HG02884 (cell line): ENCODE results near the gene AGAP5.
"Not testable (repeated sequence)": the region's sequence is repeated elsewhere in the genome, so short reads cannot be mapped to it uniquely, and the experiment has no call there.

Experiments
- ATAC-seq: cut with Tn5 transposase; IDR thresholded peaks from one replicate; pipeline ENCODE4 v1.9.1; 2021; ENCODE audit warnings: mild to moderate bottlenecking, moderate library complexity; ENCODE audit not compliant: unreplicated experiment

The AGAP5 gene

DNA sequence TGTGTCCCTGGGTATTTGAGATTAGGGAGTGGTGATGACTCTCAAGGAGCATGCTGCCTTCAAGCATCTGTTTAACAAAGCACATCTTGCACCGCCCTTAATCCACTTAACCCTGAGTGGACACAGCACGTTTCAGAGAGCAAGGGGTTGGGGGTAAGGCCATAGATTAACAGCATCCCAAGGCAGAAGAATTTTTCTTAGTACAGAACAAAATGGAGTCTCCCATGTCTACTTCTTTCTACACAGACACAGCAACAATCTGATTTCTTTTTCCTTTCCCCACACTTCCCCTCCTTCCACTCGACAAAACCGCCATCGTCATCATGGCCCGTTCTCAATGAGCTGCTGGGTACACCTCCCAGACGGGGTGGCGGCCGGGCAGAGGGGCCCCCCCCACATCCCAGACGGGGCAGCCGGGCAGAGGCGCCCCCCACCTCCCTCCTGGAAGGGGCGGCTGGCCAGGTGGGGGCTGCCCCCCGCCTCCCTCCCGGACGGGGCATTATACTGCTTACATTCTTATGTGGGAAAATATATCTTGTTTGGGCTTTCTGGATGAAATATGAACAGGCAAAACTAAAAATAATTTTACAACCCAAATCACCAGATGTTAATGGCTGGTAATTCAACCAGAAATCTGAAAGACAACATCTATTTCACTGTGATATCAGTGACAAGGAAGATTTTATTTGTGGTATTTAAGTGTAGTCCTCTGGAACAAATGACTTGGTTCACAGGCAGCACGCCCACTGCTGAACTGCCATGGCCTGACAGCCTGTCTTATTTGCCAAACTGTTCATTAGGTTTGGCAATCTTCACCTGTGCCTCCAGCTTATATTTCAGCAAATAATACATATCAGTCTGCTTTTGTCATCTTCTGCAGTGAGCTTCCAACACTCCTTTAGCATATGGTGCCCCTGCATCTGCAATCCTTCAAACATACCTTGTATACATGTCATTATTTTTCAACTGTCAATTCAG, 17.6 kb upstream of the AGAP5 start:
- ATAC-seq: not testable (repeated sequence)

DNA sequence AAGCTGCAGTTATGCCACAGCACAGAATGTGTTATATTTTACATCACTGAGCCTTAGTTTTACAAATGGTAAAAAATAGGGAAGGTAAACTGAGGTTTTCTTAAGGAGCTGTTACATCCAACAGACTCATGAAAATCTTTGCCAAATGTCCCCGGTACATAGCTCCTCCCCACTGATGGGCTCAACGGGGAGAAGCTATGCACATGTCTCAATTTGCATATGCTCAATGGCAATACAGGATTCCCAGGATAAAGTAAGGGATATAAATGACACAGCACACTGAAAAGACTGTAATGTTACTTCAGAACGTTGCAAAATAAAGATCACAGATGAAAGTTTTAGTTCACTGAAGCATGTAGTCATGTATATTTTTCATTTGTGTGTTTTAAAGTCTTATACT, 16.6 kb upstream of the AGAP5 start:
- not testable (repeated sequence) for ATAC-seq

DNA sequence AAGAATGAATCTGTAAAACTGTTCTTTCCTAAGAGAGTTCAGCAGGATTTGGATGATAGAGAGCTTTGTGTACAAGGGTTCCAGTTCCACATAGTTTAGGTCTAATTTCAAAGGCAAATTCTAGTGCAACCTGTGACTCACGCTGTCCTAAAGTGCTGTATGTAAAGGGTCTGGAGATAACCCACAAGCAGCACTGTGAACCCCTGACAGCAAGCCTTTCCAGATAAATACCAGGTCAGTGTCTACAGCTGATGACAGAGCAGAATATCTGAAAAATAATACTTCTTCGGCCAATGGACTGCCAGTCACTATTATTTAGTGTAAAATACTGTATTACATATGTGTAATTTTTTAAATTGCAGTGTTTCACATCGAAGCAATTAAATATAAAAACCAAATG, 16.0 kb upstream of the AGAP5 start:
- ATAC-seq: not testable (repeated sequence)

DNA sequence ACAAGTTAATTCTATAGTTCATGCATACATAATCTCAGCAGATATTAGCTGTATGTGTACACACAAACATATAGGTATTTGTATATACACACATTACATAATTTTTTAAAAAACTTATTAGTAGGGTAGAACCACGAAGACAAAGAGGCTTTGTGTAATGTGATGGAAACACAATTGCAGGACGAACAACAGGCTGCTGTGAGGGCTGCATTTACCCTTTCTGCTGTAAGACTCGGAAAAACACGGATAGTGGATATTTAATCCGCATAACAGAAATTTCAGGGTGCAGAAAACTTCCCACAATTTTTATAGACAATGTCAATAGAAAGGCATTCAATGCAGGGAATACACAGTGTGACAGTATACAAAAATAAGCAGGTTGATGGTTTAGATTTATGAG, 13.8 kb upstream of the AGAP5 start:
- ATAC-seq: not testable (repeated sequence)

DNA sequence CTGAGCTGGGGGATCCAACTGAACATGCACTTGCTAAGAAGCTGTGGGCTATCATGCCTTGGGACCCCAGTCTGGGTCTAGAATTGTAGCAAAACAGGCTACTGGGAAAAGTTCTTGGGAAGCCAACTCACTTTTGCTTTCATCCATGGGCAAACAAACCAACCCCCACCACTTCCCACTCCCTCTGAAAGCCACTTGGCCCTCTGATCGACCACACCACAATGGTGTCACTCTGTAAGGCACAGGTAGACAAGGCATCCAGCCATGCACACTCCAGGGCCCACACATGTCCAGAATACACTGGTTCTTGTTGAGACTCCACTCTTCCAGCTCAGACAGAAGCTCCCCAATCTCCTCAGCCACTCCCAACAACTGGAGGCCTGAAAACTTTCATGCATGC, 10.2 kb upstream of the AGAP5 start:
- not testable (repeated sequence) for ATAC-seq

DNA sequence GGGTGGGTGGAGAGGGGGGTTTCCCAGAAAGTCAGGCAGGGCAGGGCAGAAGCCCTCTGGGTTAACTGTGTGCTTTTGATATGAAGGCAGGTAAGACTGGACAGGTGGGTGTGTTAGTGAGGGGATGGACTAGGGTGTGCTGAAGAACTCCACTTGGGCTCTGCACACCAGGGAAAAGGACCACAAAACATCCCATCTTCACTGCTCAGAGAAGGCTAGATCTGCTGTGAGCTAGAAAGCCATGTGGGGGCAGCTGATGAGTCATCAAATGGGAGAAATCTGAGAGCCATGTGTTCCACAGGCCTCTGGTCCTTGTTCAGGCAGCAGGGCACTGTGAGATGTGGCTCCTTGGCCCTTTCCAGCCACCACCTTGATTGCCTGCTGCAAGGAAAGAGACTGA, 9.7 kb upstream of the AGAP5 start:
- ATAC-seq: not testable (repeated sequence)

DNA sequence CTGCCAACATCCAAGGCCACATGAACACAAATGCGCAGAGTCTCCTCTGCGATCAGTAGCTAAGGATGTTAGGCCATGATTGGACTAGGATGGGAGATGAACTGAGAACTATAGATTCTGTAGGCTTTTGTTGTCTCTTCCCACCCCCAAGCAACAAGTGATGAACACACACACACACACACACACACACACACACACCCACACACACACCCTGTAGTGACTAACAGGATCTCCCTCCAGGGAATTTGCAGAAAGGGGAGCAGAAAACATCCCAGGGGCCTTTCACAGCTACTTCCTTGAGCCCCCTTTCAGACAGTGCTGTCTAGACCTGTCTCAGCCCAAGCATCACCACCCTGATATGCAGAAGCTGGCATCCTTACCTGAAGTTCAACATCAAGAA, 8.6 kb upstream of the AGAP5 start:
- ATAC-seq: not testable (repeated sequence)

DNA sequence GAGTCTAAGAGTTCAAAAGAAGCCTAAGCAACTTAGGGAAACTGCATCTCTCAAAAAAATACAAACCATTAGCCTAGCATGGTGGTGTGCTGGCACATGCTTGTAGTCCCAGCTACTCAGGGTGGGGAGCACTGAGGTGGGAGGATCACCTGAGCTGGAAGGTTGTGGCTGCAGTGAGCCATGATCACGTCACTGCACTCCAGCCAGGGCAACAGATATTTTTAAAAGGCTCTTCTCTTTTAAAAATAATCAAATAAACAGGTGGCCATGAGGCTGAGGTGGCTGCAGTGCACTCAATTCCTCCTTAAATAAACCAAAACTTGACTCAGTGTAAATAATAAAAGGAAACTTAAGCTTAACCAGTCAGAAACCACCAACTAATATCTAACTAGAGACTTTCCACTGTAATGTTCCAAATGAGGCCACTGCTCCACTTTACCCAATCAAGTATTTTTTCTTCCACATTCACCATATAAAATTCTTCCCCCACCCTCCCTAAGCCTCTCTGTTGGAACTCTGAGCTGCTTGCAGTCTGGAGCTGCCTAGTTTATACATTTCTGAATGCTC, 7.7 kb upstream of the AGAP5 start:
- ATAC-seq: not testable (repeated sequence)

DNA sequence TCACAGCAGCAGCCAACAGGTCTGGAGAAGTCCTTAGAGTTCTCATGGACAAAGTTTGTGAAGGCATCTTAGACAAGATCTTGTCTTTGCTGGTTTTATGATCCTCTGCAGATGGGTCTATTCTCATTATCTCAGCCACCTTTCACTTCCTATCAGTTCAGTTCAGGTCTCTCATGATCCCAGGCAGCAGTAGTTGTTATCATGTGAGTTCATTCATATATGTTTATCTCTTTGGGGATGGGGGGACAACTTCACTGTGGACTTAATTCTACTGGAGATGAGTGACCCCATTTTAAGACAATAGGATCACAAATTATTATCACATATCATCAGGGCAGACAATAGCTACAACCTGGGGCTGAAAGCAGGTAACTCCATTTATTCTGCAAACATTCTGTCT, 6.0 kb upstream of the AGAP5 start:
- ATAC-seq: not testable (repeated sequence)

DNA sequence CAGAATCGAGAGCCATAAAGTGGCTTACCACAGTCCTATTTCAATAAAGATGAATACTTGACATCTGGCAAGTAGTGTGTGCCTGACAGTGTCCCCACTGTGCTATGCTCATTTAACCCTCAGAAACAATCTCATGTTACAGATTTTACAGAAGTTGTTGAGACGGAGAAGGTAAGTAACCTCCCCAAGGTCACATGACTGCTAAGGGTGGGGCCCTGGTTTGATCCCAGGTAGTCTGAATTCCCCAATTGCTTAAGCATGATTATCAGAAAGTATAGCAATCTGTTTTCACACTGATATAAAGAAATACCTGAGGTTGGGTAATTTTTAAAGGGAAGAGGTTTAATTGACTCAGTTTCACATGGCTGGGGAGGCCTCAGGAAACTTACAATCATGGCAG, 910 bp upstream of the AGAP5 start:
- not testable (repeated sequence) for ATAC-seq

DNA sequence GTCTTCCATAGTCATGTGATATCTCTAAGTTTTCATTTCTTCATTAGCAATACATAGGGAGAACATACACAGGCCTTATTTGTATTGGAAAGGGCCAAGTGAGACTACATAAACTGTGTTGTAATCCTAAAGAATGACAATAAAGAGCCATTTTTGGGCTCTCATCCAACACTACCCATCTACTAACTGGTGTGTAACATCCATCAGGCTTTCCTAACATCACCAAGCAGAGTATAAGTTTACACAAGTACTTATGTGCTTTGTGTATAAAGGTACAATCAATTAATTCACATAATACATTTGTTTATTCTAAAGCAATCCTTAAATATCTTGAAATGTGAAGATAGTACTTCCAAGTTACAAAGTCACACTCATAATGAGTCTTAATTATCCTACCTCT, 2.6 kb downstream of the AGAP5 start:
- ATAC-seq: not testable (repeated sequence)

DNA sequence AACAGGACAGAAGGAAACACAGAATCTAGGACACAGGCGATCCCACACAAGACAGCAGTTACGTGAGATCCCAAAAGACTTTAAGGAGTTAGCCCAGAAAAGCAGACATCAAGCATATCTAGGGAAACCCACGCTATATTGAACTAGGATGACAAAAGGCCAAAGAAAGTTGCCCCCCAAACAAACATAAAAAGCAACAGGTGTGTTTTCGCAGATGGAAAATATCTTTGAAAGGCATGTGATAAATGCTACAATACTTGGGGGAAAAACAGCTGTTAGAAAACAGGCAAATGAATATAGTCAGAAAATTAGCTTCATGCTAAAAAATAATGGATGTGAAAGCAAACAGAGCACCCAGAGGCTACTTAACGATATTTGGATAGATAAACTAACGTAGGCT, 7.2 kb downstream of the AGAP5 start:
- ATAC-seq: not testable (repeated sequence)

DNA sequence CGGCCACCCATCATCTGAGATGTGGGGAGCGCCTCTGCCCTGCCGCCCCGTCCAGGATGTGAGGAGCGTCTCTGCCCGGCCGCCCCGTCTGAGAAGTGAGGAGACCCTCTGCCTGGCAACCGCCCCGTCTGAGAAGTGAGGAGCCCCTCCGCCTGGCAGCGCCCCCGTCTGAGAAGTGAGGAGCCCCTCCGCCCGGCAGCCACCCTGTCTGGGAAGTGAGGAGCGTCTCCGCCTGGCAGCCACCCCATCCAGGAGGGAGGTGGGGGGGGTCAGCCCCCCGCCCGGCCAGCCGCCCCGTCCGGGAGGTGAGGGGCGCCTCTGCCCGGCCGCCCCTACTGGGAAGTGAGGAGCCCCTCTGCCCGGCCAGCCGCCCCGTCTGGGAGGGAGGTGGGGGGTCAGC, 8.3 kb downstream of the AGAP5 start:
- ATAC-seq: not testable (repeated sequence)

DNA sequence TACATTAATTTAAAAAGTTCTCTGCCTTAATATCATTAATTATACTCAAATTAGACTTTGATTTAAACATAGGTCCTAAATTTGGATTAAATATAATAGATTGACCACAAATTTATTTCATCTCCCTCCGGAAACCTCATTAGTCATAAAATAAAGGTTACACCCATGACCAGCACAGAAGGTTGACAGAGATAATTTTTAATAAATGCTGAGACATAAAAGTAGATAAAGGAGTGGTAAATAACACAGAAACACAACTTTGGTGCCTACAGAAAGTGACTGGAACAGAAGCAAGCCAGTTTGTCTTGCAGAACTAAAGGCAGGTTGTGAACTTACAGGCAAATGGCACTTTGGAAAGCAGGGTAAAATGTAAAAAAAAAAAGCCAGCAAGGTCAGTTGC, 10.3 kb downstream of the AGAP5 start:
- ATAC-seq: not testable (repeated sequence)

DNA sequence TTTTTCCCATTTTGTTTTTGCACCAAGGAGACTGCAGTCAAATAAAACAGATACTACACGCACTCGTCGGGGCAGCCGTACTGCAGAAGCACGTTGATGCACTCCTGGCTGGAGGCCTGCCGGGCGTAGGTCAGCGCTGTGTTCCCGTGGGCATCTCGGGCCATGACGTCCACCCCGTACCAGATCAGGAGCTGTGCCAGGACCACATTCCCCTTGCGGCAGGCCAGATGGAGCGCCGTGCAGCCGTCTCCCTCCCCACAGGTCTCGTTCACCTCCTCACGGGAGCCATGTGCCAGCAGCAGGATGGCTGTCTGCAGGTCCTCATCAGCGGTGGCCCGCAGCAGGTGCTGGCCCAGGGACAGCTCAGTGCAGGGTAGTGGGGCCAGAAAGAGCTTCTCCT, 23.4 kb downstream of the AGAP5 start:
- not testable (repeated sequence) for ATAC-seq

DNA sequence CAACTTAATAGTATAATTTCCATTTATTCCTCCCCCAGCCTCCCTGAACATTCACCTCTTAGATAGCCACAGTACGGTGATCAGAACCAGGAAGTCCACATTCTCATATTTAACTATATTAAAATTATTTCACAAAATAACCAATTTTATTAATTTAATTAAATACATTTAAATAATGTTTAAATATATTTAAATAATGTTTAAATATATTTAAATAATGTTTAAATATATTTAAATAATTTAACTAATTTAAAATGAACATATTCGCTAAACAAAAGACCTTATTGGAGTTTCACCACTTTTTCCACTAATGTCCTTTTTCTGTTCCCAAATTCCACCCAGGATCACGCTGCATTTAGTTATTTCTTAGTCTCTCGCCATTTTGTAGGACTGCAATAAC, 29.5 kb downstream of the AGAP5 start:
- ATAC-seq: not testable (repeated sequence)

DNA sequence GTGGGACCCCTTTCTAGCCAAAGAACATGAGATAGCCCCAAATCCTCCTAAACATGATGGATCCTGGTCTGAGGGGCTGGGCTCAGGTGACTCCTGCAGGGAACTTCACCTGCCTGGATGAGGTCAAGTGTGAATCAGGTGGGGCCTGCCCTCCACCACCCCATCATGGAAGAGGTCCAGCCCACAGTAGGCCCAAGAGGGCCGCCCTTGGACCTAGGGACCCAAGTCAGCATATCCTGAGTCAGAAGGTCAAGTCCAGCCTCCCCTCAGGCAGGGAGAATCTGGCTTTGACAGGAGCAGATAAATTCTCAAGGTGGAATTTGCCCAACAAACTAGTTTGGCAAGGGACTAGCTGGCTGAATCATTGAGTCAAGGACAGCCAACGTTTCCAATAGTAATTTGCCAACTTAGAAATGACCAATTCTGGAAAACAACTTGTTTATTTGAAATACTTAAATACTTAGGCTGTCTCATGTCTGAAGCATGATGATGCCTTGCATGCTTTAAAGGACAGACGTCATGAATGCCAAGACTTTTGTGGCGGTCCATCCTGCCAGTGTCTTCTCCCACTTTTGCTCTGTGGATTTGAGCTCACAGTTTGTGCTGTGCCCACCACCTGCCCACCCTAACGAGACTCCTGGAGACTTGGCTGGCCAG, 31.6 kb downstream of the AGAP5 start:
- ATAC-seq: not testable (repeated sequence)

DNA sequence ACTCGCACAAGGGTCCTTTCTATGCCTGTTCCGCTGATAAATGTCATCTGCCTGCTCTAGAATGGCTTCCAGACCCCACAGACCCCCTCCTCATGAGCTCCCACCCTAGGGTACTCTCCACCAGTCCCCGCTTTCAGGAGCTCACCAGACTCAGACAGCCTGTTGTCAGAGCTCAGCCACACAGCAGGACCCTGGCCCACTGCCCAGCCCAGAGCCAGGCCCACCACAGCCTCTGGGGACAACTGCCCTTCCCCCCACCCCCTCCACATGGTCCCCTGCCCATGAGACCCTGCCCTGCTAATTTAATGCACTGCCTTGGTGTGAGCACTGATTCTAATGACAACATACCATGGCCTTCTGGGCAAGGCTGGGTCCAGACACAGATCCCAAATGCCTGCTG, 32.3 kb downstream of the AGAP5 start:
- not testable (repeated sequence) for ATAC-seq

DNA sequence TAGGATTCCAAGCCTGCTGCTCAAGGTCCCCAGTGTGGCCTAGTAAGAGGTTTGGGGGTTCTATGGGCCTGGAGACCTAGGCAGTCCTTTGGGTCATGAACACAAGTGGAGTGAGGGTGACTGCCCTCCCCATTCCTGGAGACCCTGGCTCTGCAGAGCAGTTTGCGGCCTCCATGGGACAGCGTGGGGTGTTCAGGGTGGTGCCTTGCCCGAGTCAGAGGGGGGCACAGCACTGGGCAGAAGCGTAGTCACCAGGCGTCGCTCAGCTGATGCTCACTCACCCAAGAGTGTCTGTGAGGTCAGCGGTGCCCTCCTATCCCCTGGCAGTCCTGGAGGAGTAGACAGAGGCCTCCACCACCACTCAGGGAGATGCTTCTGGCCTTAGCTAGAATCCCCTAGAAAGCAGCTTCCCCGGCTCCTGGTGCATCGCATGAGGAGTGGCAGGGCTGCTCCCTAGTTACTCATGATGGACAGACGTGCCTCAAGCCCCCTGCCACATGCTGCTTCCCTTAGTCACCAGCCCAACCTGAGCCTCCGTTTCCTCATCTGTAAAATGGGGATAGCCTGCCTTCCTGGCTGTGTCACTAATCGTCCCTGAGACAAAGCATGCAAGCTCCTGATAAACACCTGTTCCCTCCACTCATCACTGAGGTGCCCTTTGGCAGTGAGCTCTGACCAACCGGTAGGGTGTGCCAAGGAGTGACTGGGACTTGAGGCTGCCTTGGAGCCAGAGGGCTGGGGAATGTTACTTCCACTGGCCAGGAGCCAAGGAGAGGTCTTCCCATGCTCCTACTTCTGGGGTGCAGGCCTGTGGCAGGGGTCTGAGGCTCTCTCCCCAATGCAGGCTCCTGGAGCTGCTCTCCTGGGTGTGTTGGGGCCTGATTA, 33.5 kb downstream of the AGAP5 start:
- ATAC-seq: not testable (repeated sequence)

DNA sequence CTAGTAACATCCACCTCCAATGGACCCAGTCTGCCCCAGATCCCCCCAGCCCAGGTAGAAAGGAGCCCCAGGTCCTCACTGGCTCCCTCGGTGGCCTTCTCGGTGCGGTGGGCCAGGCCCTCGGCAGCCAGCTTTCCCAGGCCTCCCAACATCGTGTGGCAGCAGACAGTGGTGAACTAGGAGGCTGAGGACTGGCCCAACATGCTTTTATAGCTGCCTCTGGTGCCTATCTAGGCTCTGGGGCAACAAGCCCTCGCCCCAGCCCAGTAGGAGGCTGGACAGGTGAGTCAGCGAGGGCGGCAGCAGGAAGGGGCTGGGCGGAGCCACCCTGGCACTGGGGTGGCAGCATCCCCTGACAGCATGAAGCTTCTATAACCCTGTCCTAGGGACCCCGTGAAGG, 34.3 kb downstream of the AGAP5 start:
- not testable (repeated sequence) for ATAC-seq

DNA sequence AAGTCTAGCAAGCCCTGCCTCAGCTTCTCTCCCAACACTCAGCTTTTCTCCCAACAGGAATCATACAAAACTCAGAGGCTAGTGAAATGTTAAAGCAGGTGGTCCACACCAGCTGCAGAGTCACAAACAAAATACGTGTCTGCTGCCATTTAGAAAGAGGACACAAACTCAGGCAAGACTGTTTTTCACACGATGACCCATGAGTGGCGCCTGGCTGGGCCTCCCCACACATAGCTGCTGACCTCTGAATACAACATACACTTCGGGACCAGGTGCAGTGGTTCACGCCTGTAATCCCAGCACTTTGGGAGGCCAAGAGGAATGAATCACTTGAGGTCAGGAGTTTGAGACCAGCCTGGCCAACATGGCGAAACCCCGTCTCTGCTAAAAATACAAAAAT, 35.2 kb downstream of the AGAP5 start:
- not testable (repeated sequence) for ATAC-seq
